Glutamatergic neuron (in vitro differentiated cells): ENCODE results near the gene HELZ2. TPM values are rescaled to one million over a fixed set of nuclear protein-coding genes. Genes with fewer than 3 reads are reported as not detected.

Experiments used
- DNase-seq: peaks from one replicate; pipeline ENCODE4 v3.0.0; 2022
- H3K27ac Mint-ChIP-seq: one replicate; pipeline ENCODE4 v1.8.0; 2020; ENCODE audit warnings: mild to moderate bottlenecking, mixed read lengths, inconsistent platforms; ENCODE audit not compliant: unreplicated experiment
- H3K27me3 Mint-ChIP-seq: one replicate; pipeline ENCODE4 v1.8.0; 2020; ENCODE audit warnings: mild to moderate bottlenecking, moderate library complexity, mixed read lengths, inconsistent platforms; ENCODE audit not compliant: unreplicated experiment
- H3K36me3 Mint-ChIP-seq: one replicate; pipeline ENCODE4 v1.8.0; 2020; ENCODE audit warnings: mild to moderate bottlenecking, mixed read lengths, inconsistent platforms; ENCODE audit not compliant: unreplicated experiment
- H3K4me1 Mint-ChIP-seq: one replicate; pipeline ENCODE4 v1.8.0; 2020; ENCODE audit warnings: mild to moderate bottlenecking, low read depth, mixed read lengths, inconsistent platforms; ENCODE audit not compliant: unreplicated experiment
- H3K4me3 Mint-ChIP-seq: one replicate; pipeline ENCODE4 v1.8.0; 2020; ENCODE audit warnings: mild to moderate bottlenecking, mixed read lengths, inconsistent platforms; ENCODE audit not compliant: unreplicated experiment
- H3K9me3 Mint-ChIP-seq: one replicate; pipeline ENCODE4 v1.8.0; 2020; ENCODE audit warnings: mild to moderate bottlenecking, moderate library complexity, mixed read lengths, inconsistent platforms; ENCODE audit not compliant: unreplicated experiment
- CTCF ChIP-seq: fragments of 200-600 bp; sonication (generic); IDR thresholded peaks from one replicate; pipeline ENCODE4 v1.5.0; 2021; ENCODE audit not compliant: partially characterized antibody, unreplicated experiment
- total RNA-seq: library from RNA; stranded (reverse); fragmentation: NEBNext Ultra II Directional; extraction: Animal tissue kit (Norgen Biotek cat#: 25700); gene quantifications from one replicate; pipeline ENCODE4 v1.2.1, GENCODE V29; 2021; ENCODE audit not compliant: unreplicated experiment

The HELZ2 gene
- total RNA-seq, 1 donor from 2014 or later, result 87.7 TPM

- DNase-seq, result no peak
- peak; percentile 64 for TF ChIP-seq CTCF
- no peak overlapping the region for H3K27ac Mint-ChIP-seq
- H3K36me3 Mint-ChIP-seq, result no peaks in the 10 kb centered on the region
- peaks cover 2% of the 10 kb centered on the region for H3K9me3 Mint-ChIP-seq
- H3K4me1 Mint-ChIP-seq, result peaks cover 3% of the 10 kb centered on the region
- peaks cover 4% of the 10 kb centered on the region for H3K27me3 Mint-ChIP-seq
- H3K4me3 Mint-ChIP-seq, result no peak overlapping the region
These were observed 35.6 kb downstream of the HELZ2 start for GRCh38 chr20:63538204-63539091.

- Mint-ChIP-seq H3K4me1 (peaks cover 3% of the 10 kb centered on the region), H3K27me3 (peaks cover 4% of the 10 kb centered on the region), H3K36me3 (no peaks in the 10 kb centered on the region), H3K9me3 (peaks cover 2% of the 10 kb centered on the region), H3K4me3 (no peak overlapping the region), H3K27ac (no peak overlapping the region)
- TF ChIP-seq CTCF, result peak; percentile 98
- peak; percentile 87 for DNase-seq
These were observed 36.4 kb downstream of the HELZ2 start for GRCh38 chr20:63537525-63538203.

GRCh38 chr20:63536997-63537524 lies 37.0 kb downstream of the HELZ2 start, which contains the start of gene PTK6:
TSS of gene PTK6 (minus strand) at chr20:63537376. CDS start at chr20:63537314, 62 bp downstream.
- DNase-seq, result peak; percentile 14
- Mint-ChIP-seq H3K4me3 (no peak within 1 kb of the TSS), H3K4me1 (peaks cover 5% of the 10 kb centered on the region), H3K36me3 (no peaks in the 10 kb centered on the region), H3K9me3 (peaks cover 3% of the 10 kb centered on the region), H3K27me3 (peaks cover 4% of the 10 kb centered on the region), H3K27ac (peak within 1 kb of the TSS; percentile 72)
- no peak for TF ChIP-seq CTCF

GRCh38 chr20:63536241-63536977 lies 37.6 kb downstream of the HELZ2 start:
- TF ChIP-seq CTCF, result no peak
- H3K36me3 Mint-ChIP-seq, result no peaks in the 10 kb centered on the region
- H3K4me3 Mint-ChIP-seq, result no peak overlapping the region
- H3K9me3 Mint-ChIP-seq, result peaks cover 6% of the 10 kb centered on the region
- peaks cover 7% of the 10 kb centered on the region for H3K27me3 Mint-ChIP-seq
- peak; percentile 52 for DNase-seq
- peak overlapping the region; percentile 72 for H3K27ac Mint-ChIP-seq
- peaks cover 8% of the 10 kb centered on the region for H3K4me1 Mint-ChIP-seq
